ENCODE results near the gene OR2A14. TPM values are rescaled to one million over a fixed set of nuclear protein-coding genes. Genes with fewer than 3 reads are reported as not detected.

OR2A14 gene
- total RNA-seq, 4 donors from 2014 or later = not detected

DNA sequence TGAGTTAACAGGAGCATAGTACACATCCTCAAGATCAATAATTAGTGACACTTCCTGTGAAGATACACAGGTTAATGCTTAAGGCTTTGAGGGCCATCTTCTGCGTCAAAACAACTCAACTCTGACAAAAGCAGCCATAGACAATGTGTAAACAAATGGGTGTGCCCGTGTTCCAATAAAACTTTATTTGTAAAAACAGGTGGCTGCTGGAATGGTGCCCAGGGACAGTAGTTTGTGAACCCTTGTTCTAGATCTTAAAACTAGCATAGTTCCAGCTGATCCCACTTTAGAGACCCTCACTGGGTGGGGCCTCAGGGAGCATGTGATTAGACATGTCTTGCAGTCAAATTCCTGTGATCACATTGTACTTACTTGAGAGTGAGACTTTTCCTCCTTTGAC lies 7.8 kb downstream of the OR2A14 start:
- H3K36me3 ChIP-seq = no peaks in the 10 kb centered on the region
- no peaks in the 10 kb centered on the region for H3K9me3 ChIP-seq
- DNase-seq (ENCODE audit: low spot score in 2 of 2) = no peak
- no peak overlapping the region for H3K27ac ChIP-seq
- H3K27me3 ChIP-seq = no peaks in the 10 kb centered on the region
- TF ChIP-seq EP300 (IDR thresholded peaks at IDR 0.05) (no peak), POLR2A (IDR thresholded peaks at IDR 0.05) (no peak)
- TF ChIP-seq, protein P1, sequence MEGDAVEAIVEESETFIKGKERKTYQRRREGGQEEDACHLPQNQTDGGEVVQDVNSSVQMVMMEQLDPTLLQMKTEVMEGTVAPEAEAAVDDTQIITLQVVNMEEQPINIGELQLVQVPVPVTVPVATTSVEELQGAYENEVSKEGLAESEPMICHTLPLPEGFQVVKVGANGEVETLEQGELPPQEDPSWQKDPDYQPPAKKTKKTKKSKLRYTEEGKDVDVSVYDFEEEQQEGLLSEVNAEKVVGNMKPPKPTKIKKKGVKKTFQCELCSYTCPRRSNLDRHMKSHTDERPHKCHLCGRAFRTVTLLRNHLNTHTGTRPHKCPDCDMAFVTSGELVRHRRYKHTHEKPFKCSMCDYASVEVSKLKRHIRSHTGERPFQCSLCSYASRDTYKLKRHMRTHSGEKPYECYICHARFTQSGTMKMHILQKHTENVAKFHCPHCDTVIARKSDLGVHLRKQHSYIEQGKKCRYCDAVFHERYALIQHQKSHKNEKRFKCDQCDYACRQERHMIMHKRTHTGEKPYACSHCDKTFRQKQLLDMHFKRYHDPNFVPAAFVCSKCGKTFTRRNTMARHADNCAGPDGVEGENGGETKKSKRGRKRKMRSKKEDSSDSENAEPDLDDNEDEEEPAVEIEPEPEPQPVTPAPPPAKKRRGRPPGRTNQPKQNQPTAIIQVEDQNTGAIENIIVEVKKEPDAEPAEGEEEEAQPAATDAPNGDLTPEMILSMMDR (IDR thresholded peaks at IDR 0.05) = no peak
- H3K4me1 ChIP-seq = no peaks in the 10 kb centered on the region
- 80 to 82% methylated on average over 2 of the region's 2 CpGs for WGBS, 2 donors
- H3K4me3 ChIP-seq = no peak overlapping the region

DNA sequence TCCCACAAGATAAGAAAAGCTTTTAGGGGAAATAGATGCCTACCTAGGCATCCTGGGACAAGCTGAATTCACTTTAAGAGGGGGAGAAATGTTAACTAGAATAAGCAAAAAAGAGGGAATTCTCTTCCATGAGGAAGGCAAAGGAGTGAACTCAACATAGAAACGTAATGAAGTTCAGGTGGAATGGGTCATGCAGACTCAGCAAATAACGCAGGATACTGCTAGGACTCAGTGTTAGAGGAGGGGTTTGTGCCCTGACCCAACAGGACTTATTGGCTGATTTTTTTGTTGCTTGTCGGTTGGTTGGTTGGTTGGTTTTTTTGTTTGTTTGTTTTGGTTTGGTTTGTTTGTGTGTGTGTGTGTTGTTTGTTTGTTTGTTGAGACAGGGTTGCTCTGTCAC lies 9.3 kb downstream of the OR2A14 start:
- no peak overlapping the region for H3K4me3 ChIP-seq
- WGBS, 2 donors = 69 to 72% methylated on average over 3 of the region's 3 CpGs
- H3K9me3 ChIP-seq = no peaks in the 10 kb centered on the region
- H3K4me1 ChIP-seq = no peaks in the 10 kb centered on the region
- TF ChIP-seq EP300 (IDR thresholded peaks at IDR 0.05) = no peak
- TF ChIP-seq POLR2A (IDR thresholded peaks at IDR 0.05) = no peak
- TF ChIP-seq, protein P1 (IDR thresholded peaks at IDR 0.05) = no peak
- no peaks in the 10 kb centered on the region for H3K36me3 ChIP-seq
- H3K27ac ChIP-seq = no peak overlapping the region
- DNase-seq (ENCODE audit: low spot score in 2 of 2) = no peak
- H3K27me3 ChIP-seq = no peaks in the 10 kb centered on the region

DNA sequence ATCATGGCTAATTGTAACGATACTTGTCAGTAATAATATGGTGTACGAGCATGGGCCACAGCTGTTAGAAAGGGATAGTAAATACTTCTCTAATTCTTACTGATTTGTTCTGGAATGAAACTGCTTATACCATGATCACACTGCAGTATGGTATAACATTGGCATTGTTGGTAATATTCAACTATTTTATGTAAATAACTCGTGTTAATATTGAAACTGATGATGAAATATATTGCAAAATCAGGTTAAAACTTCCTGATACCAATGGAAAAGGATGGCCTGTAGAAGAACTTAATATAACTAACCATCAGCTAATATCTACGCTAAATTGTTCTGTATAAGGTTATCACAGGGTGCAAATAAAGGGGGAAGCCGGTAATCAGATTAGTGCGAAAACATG lies 10.3 kb downstream of the OR2A14 start:
- H3K27ac ChIP-seq = no peak overlapping the region
- TF ChIP-seq, protein P1 (IDR thresholded peaks at IDR 0.05) = no peak
- no peak for TF ChIP-seq POLR2A (IDR thresholded peaks at IDR 0.05)
- no peak for TF ChIP-seq EP300 (IDR thresholded peaks at IDR 0.05)
- DNase-seq (ENCODE audit: low spot score in 2 of 2) = no peak
- H3K36me3 ChIP-seq = no peaks in the 10 kb centered on the region
- WGBS, 2 donors = 74 to 82% methylated on average over 6 of the region's 6 CpGs
- H3K9me3 ChIP-seq = no peaks in the 10 kb centered on the region
- no peak overlapping the region for H3K4me3 ChIP-seq
- H3K27me3 ChIP-seq = no peaks in the 10 kb centered on the region
- H3K4me1 ChIP-seq = no peaks in the 10 kb centered on the region

DNA sequence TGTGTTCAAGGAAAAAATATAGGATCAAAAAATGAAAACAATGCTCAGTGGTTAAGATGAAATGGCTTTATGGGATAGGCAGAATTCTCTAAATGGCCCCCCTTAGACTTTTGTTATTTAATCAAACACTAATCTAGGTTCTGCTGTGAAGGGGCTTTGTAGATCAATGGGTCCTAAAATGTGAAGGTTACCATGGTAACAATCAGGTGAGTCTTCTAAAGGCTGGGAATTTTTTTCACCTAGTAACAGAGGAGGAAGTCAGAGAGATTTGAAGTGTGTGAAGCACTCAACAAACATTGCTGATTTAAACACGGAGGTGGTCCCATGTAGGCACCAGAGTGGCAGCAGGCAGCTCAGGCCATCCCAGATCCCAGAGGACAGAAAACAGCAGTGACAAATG lies 11.1 kb downstream of the OR2A14 start:
- Histone ChIP-seq H3K36me3 (no peaks in the 10 kb centered on the region), H3K9me3 (no peaks in the 10 kb centered on the region), H3K27me3 (no peaks in the 10 kb centered on the region), H3K4me3 (no peak overlapping the region), H3K27ac (no peak overlapping the region), H3K4me1 (no peaks in the 10 kb centered on the region)
- TF ChIP-seq EP300 (IDR thresholded peaks at IDR 0.05) (no peak), POLR2A (IDR thresholded peaks at IDR 0.05) (no peak)
- TF ChIP-seq, protein P1 (IDR thresholded peaks at IDR 0.05) = no peak
- WGBS, 2 donors = 85 to 96% methylated on average over 1 of the region's 1 CpG
- no peak for DNase-seq (ENCODE audit: low spot score in 2 of 2)

DNA sequence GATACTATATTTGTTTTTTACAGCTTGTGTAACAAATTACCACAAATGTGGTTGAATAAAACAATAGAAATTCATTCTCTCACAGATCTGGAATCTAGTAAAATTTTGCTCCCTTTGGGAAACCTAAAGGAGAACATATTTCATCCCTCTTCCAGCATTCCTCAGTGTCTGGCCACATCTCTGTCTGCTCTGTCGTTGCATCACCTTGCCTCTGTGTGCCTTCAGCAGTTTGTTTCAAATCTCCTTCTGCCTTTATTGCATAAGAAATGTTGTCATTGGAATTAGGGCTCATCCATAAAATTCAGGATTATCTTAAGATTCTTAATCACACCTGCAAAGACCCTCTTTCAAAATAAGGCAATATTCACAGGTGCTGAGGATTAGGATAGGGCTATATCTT lies 14.5 kb downstream of the OR2A14 start:
- no peaks in the 10 kb centered on the region for H3K27me3 ChIP-seq
- no peaks in the 10 kb centered on the region for H3K9me3 ChIP-seq
- no peak overlapping the region for H3K27ac ChIP-seq
- TF ChIP-seq, protein P1 (IDR thresholded peaks at IDR 0.05) = no peak
- TF ChIP-seq EP300 (IDR thresholded peaks at IDR 0.05) (no peak), POLR2A (IDR thresholded peaks at IDR 0.05) (no peak)
- H3K4me1 ChIP-seq = no peaks in the 10 kb centered on the region
- H3K4me3 ChIP-seq = no peak overlapping the region
- WGBS, 2 donors = 54 to 87% methylated on average over 1 of the region's 1 CpG
- DNase-seq (ENCODE audit: low spot score in 2 of 2) = no peak
- no peaks in the 10 kb centered on the region for H3K36me3 ChIP-seq

Data from tibial nerve (tissue), 4 donors.